ENCODE data around the gene ATP23.

DNA sequence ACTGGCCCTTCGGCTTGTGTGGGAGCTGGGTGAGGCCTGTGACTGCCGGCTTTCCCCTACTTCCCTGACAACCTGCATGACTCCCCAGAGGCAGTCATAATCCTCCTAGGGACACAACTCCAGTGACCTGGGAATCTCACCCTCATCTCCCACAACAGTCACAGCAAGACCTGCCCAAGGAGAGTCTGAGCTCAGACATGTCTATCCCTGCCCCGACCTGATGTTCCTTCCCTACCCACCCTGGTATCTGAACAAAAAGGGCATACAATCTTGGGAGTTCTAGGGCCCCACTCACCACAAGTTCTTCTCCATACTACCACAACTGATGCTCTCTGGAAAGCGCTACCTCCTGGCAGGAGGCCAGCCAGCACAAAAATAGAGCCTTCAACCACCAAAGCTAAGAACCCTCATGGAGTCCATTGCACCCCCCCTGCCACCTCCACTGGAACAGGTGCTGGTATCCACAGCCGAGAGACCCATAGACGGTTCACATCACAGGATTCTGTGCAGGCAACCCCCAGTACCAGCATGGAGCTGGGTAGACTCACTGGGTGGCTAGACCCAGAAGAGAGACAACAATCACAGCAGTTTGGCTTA, 16.8 kb downstream of the ATP23 start:
- TF ChIP-seq, protein P1, sequence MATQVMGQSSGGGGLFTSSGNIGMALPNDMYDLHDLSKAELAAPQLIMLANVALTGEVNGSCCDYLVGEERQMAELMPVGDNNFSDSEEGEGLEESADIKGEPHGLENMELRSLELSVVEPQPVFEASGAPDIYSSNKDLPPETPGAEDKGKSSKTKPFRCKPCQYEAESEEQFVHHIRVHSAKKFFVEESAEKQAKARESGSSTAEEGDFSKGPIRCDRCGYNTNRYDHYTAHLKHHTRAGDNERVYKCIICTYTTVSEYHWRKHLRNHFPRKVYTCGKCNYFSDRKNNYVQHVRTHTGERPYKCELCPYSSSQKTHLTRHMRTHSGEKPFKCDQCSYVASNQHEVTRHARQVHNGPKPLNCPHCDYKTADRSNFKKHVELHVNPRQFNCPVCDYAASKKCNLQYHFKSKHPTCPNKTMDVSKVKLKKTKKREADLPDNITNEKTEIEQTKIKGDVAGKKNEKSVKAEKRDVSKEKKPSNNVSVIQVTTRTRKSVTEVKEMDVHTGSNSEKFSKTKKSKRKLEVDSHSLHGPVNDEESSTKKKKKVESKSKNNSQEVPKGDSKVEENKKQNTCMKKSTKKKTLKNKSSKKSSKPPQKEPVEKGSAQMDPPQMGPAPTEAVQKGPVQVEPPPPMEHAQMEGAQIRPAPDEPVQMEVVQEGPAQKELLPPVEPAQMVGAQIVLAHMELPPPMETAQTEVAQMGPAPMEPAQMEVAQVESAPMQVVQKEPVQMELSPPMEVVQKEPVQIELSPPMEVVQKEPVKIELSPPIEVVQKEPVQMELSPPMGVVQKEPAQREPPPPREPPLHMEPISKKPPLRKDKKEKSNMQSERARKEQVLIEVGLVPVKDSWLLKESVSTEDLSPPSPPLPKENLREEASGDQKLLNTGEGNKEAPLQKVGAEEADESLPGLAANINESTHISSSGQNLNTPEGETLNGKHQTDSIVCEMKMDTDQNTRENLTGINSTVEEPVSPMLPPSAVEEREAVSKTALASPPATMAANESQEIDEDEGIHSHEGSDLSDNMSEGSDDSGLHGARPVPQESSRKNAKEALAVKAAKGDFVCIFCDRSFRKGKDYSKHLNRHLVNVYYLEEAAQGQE (IDR thresholded peaks at IDR 0.05; ENCODE audit: insufficient read depth in 1 of 2, low read depth in 2 of 2, low read length in 2 of 2) = no peak
- TF ChIP-seq TAF1 (IDR thresholded peaks at IDR 0.05; ENCODE audit: borderline replicate concordance, insufficient read depth, low read length) (no peak), POLR2AphosphoS5 (IDR thresholded peaks at IDR 0.05; ENCODE audit: low read depth, low read length) (no peak)
